GM23338 (cell line): Measurements from ENCODE around the gene TCN2.

Experiments
- CTCF ChIP-seq, 2 experiments: fragments of 200-600 bp in 1 of 2; sonication (generic) in 1 of 2; conservative IDR thresholded peaks; 2 replicates each; pipeline versions ENCODE4 v1.5.1 to v1.6.1; 2016 to 2017; ENCODE audit warnings: antibody characterized with exemption in 2 of 2, low read depth in 2 of 2, mild to moderate bottlenecking in 2 of 2, moderate library complexity in 1 of 2
- EZH2phosphoT487 ChIP-seq: fragments of 200-600 bp; sonication (generic); IDR thresholded peaks from one replicate; pipeline ENCODE4 v1.8.1; 2018; ENCODE audit warnings: antibody characterized with exemption; ENCODE audit not compliant: unreplicated experiment

GRCh38 chr22:30584441-30584840 is 22.5 kb upstream of the TCN2 start:
- TF ChIP-seq CTCF (conservative IDR thresholded peaks at IDR 0.05; ENCODE audit: low read depth in 2 of 2) (no peak), EZH2phosphoT487 (no peak)
